ENCODE data around the gene CYP2C18. TPM values are rescaled to one million over a fixed set of nuclear protein-coding genes. Genes with fewer than 3 reads are reported as not detected.

Gene CYP2C18
- total RNA-seq, 1 experiment from 2014 or later = 0.17 TPM

DNA sequence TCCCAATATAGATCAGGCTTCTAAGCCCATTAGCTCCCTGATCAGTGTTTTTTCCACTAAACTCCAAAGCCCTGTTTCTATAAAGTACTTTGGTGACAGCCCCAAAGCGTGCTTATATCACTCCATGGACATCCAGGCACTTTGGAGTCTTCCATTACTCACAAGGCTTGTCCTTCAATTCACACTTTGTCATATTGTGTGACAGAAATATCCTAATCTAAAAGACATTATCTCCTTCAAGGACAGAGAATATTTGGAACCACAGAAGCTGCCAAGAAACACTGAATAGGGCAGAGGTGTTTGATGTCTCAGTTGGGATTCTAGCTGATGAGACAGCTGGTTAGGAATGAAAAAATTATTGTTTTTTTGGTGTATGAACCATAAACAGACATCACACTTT is 97.3 kb downstream of the CYP2C18 start:
- no peaks in the 10 kb centered on the region for H4K20me1 ChIP-seq (ENCODE audit: insufficient read depth)
- TF ChIP-seq YY1 (IDR thresholded peaks at IDR 0.05; ENCODE audit: extremely low read depth, insufficient replicate concordance, low read depth, low read length) (no peak), EZH2phosphoT487 (IDR thresholded peaks at IDR 0.05; ENCODE audit: borderline replicate concordance) (no peak), SP1 (IDR thresholded peaks at IDR 0.05; ENCODE audit: low read depth) (no peak), ELF1 (IDR thresholded peaks at IDR 0.05; ENCODE audit: borderline replicate concordance, low read depth) (no peak), SRF (IDR thresholded peaks at IDR 0.05; ENCODE audit: low read depth) (no peak), EZH2 (IDR thresholded peaks at IDR 0.05) (no peak), POLR2AphosphoS5 (IDR thresholded peaks at IDR 0.05; ENCODE audit: low read depth, low read length) (no peak), CBX3 (IDR thresholded peaks at IDR 0.05; ENCODE audit: low read depth) (no peak), FOSL1 (IDR thresholded peaks at IDR 0.05; ENCODE audit: low read depth) (no peak), POLR2A (IDR thresholded peaks at IDR 0.05; ENCODE audit: borderline replicate concordance, extremely low read depth, insufficient read depth, insufficient read length) (no peak), JUND (IDR thresholded peaks at IDR 0.05) (no peak)
- TF ChIP-seq, protein P1, sequence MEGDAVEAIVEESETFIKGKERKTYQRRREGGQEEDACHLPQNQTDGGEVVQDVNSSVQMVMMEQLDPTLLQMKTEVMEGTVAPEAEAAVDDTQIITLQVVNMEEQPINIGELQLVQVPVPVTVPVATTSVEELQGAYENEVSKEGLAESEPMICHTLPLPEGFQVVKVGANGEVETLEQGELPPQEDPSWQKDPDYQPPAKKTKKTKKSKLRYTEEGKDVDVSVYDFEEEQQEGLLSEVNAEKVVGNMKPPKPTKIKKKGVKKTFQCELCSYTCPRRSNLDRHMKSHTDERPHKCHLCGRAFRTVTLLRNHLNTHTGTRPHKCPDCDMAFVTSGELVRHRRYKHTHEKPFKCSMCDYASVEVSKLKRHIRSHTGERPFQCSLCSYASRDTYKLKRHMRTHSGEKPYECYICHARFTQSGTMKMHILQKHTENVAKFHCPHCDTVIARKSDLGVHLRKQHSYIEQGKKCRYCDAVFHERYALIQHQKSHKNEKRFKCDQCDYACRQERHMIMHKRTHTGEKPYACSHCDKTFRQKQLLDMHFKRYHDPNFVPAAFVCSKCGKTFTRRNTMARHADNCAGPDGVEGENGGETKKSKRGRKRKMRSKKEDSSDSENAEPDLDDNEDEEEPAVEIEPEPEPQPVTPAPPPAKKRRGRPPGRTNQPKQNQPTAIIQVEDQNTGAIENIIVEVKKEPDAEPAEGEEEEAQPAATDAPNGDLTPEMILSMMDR (IDR thresholded peaks at IDR 0.05 in 2 of 3, conservative IDR thresholded peaks at IDR 0.05 in 1 of 3; ENCODE audit: borderline replicate concordance in 1 of 3, insufficient read depth in 1 of 3, low read depth in 2 of 3, low read length in 2 of 3) = no peak
- TF ChIP-seq, protein P2, sequence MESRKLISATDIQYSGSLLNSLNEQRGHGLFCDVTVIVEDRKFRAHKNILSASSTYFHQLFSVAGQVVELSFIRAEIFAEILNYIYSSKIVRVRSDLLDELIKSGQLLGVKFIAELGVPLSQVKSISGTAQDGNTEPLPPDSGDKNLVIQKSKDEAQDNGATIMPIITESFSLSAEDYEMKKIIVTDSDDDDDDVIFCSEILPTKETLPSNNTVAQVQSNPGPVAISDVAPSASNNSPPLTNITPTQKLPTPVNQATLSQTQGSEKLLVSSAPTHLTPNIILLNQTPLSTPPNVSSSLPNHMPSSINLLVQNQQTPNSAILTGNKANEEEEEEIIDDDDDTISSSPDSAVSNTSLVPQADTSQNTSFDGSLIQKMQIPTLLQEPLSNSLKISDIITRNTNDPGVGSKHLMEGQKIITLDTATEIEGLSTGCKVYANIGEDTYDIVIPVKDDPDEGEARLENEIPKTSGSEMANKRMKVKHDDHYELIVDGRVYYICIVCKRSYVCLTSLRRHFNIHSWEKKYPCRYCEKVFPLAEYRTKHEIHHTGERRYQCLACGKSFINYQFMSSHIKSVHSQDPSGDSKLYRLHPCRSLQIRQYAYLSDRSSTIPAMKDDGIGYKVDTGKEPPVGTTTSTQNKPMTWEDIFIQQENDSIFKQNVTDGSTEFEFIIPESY (IDR thresholded peaks at IDR 0.05; ENCODE audit: extremely low read depth, insufficient replicate concordance, low read length) = no peak
- no peaks in the 10 kb centered on the region for H3K79me2 ChIP-seq (ENCODE audit: insufficient read depth, low read length)
- ATAC-seq = no peak
- no peak overlapping the region for H3K4me3 ChIP-seq (replicated peaks in 1 of 2; ENCODE audit: low read depth in 1 of 2, low read length in 2 of 2)
- no peak overlapping the region for H3K4me2 ChIP-seq (ENCODE audit: low read length)
- no peaks in the 10 kb centered on the region for H3K4me1 ChIP-seq (ENCODE audit: control insufficient read depth in 1 of 2, insufficient read depth in 2 of 2, low read length in 2 of 2)
- no peak overlapping the region for H3K9ac ChIP-seq (ENCODE audit: low read length)
- H3K27me3 ChIP-seq (ENCODE audit: insufficient read depth, low read length) = no peaks in the 10 kb centered on the region
- H3K9me3 ChIP-seq (ENCODE audit: control insufficient read depth in 1 of 2, insufficient read depth in 1 of 2, low read depth in 1 of 2, low read length in 2 of 2) = no peaks in the 10 kb centered on the region
- H3K36me3 ChIP-seq (ENCODE audit: control insufficient read depth in 1 of 2, insufficient read depth in 2 of 2, low read length in 2 of 2) = no peaks in the 10 kb centered on the region
- CTCF ChIA-PET = no interaction called here
- no peak for DNase-seq (ENCODE audit: low read depth, low spot score)
- no peaks in the 10 kb centered on the region for H3K9me2 ChIP-seq (ENCODE audit: insufficient read depth)
- BruUV-seq (replicated peaks) = no TSS peak
- H2AFZ ChIP-seq (ENCODE audit: low read depth, low read length, poor library complexity, severe bottlenecking) = no peak overlapping the region
- POLR2A ChIA-PET = no interaction called here
- intact Hi-C loops (cut with micrococcal nuclease) = no loop called here
- RAD21 ChIA-PET (ENCODE audit: low non-redundant PET in 1 of 2, low total read pairs in 2 of 2, uncharacterized antibody in 2 of 2, unreplicated experiment in 2 of 2) = no interaction called here
- no peak overlapping the region for H3K27ac ChIP-seq (ENCODE audit: low read depth, low read length)
